Left ventricle myocardium superior (tissue), 1 donor: Measurements from ENCODE around the gene LTK. TPM values are rescaled to one million over a fixed set of nuclear protein-coding genes. Genes with fewer than 3 reads are reported as not detected.

ENCODE experiments used
- total RNA-seq: library from RNA; stranded (reverse); fragmentation: NEBNext Ultra II Directional; extraction: Animal tissue kit (Norgen Biotek cat#: 25700); gene quantifications from one replicate; pipeline ENCODE4 v1.2.1, GENCODE V29; 2021
- donor health status: DM: no; HTN: yes; CAD: no; lungs with severe emphysema.

The LTK gene
- total RNA-seq, 1 donor from 2014 or later, result 1.5 TPM

Other genes with a start within 250 kb of the LTK start
- gene OIP5, start 181.2 kb downstream of the LTK start, total RNA-seq, result not detected
- 1.0 TPM for gene NUSAP1, start 180.9 kb downstream of the LTK start, total RNA-seq
- 67.1 TPM for gene NDUFAF1, start 111.3 kb downstream of the LTK start, total RNA-seq
- gene RTF1, start 96.7 kb downstream of the LTK start, total RNA-seq, result 26.8 TPM
- 6.0 TPM for gene ITPKA, start 20.0 kb downstream of the LTK start, total RNA-seq
- gene RPAP1, start 30.4 kb upstream of the LTK start, total RNA-seq, result 25.4 TPM
- gene TYRO3, start 45.4 kb upstream of the LTK start, total RNA-seq, result 5.0 TPM
- gene MGA, start 146.6 kb upstream of the LTK start, total RNA-seq, result 28.8 TPM